D721Med (cell line): ENCODE results near the gene LCE2B.
A peak's percentile ranks its signal among the peaks of the same experiment; 100 is the strongest.
"Not testable (repeated sequence)": the region's sequence is repeated elsewhere in the genome, so short reads cannot be mapped to it uniquely, and the experiment has no call there.

ENCODE experiments used
- DNase-seq: peaks from one replicate; pipeline ENCODE4 v3.0.0; 2011; ENCODE audit warnings: low spot score; ENCODE audit not compliant: insufficient read length
- FAIRE-seq: peaks from 2 replicates; lab custom pipeline; 2011; peaks lifted over from hg19 to GRCh38; lab: Jason Lieb, UNC
- CTCF ChIP-seq: IDR thresholded peaks from 2 replicates; pipeline ENCODE4 v1.5.1; 2012; ENCODE audit warnings: mild to moderate bottlenecking, control low read depth; ENCODE audit not compliant: insufficient read depth; ENCODE audit errors: missing control alignments

The LCE2B gene, protein sequence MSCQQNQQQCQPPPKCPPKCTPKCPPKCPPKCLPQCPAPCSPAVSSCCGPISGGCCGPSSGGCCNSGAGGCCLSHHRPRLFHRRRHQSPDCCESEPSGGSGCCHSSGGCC

DNA sequence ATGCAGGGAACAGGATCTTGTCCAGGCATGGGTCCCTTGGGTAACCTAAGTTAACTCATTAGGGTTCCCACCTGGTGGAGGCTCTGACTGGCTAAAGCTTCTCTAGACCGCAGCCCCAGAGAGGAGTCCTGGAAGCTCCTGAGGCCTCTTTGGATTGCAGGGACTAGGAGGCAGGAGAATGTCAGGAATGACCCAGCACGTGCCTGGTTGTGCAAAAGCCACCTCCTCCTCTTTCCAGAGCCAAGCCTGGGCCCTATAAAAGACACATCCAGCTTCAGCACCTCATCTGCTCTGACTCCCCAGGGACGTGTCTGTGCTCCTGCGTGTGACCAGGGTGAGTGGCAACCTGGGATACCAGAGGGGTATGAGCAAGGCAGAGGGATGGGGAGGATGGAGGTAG is at the start of gene LCE2B:
LCE2B (plus strand) TSS at position 301 of the 400 bp plus-strand sequence. CDS start 721 bp downstream, outside the sequence.
- not testable (repeated sequence) for FAIRE-seq, DNase-seq

GRCh38 chr1:152640351-152640750 is 45.6 kb upstream of the LCE2B start:
- DNase-seq = no peak
- FAIRE-seq = no peak
- TF ChIP-seq CTCF = no peak

DNA sequence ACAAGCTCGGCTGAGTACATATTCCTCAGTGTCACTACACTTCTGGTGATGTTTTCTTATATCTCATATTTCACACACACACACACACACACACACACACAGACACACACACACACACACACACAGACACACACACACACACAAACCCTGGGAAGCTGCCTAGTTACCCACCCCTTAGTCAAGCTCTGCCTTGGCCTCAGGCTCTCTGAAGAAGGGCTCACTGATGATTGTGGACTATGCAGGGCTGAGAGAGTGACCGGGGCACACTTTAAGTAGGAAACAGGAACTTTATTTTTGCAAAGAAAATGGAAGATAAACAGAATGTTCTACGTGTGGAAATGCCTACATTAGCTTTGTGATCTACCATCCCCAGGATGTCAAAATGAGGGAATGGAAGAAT is 42.0 kb upstream of the LCE2B start:
- DNase-seq (no peak), FAIRE-seq (no peak)
- TF ChIP-seq CTCF = no peak

DNA sequence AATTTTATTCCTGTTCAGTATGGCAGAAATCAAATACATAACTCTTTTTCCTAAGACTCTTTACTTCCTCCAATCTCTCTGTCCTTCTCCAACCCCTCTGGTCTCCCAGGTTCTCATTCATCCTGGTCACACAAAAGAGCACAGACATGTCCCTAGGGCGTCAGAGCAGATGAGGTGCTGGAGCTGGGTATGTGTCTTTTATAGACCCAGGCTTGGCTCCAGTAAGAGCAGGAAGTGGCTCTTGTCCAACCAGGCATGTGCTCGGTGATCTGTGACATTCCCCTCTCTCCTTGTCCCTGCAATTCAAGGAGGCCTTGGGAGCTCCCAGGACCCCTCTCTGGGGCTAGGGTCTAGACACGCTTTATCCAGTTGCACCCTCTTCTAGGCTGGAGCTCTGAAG is 40.8 kb upstream of the LCE2B start:
- no peak for FAIRE-seq
- no peak for DNase-seq
- no peak for TF ChIP-seq CTCF

DNA sequence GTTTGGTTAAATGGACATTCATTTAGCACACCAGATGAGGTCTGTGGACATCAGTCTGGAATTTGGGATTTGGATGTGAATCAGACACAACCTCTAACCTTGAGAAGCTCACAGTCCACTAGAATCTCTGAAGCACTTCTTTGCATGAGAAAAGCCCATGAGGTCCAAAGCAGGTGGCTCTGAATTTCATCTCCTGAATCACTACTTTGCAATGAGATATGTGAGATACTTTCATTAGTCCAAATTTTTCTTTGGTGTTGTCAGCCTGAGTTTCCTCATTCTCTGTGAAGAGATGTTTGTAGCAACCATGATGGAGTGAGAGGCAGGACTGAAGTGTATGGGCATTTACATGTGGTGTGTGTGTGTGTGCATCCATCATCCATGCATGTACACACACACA is 39.3 kb upstream of the LCE2B start:
- DNase-seq (no peak), FAIRE-seq (no peak)
- no peak for TF ChIP-seq CTCF

- DNase-seq (no peak), FAIRE-seq (no peak)
- TF ChIP-seq CTCF = peak; percentile 79
These were observed 31.8 kb upstream of the LCE2B start for GRCh38 chr1:152654110-152654509.

GRCh38 chr1:152656459-152656858 is 29.5 kb upstream of the LCE2B start:
- no peak for TF ChIP-seq CTCF
- no peak for FAIRE-seq
- no peak for DNase-seq

GRCh38 chr1:152657677-152658076 is 28.2 kb upstream of the LCE2B start:
- no peak for TF ChIP-seq CTCF
- FAIRE-seq (no peak), DNase-seq (no peak)
